Tongue (tissue), 2 donors: ENCODE measurements around the gene RHCG. TPM values are rescaled to one million over a fixed set of nuclear protein-coding genes. Genes with fewer than 3 reads are reported as not detected.
"Not testable (repeated sequence)": the region's sequence is repeated elsewhere in the genome, so short reads cannot be mapped to it uniquely, and the experiment has no call there.

Experiments
- DNase-seq: peaks from one replicate; pipeline ENCODE4 v3.0.0-alpha.2; 2015
- total RNA-seq: library from RNA; depleted of rRNA; stranded (reverse); fragments of >200 nt; gene quantifications from one replicate; pipeline ENCODE4 v1.2.3, GENCODE V29; 2014

RHCG gene
- total RNA-seq, 1 donor from 2014 or later: 70.4 TPM

DNA sequence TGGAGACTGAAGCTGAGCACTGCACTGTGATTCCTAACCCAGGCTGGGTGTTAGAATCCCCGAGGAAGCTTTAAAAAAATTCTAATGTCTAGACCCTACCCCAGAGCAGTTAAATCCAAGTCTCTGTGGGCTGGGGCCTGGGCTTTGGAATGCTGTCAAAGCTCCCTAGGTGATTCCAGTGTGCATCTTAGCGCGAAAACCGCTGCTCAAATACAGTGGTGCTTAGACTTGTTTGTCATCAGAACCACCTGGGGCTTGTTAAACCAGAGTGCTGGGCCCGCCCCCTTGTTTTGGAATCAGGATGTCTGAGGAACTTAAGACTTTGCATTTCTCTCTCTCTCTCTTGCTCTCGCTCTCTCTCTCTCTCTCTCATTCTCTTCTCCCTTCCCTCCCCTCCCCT lies 20.7 kb downstream of the RHCG start:
- no peak for DNase-seq

DNA sequence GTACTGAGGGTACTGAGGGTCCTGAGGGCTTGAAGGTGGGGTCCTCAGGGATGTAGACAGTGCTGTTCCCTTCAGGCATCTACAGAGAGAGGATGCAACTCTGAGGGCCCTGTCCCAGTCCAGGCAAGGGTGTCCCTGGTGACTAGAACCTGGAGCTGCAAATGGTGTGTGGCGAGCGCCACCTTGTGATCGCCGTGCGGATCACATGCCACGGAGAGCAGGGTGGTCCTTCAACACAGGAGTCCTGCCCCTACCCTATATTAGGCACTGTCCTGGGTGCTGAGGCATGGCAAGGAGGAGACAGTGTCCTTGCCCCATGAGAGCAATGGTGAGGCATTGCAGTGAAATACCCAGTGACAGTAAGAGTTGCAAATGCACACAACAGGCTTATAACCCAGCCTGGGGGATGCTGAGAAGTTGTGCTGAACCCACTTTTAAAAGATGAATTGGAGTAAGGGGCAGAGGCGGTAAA lies 23.6 kb downstream of the RHCG start:
- peak; percentile 40 for DNase-seq

DNA sequence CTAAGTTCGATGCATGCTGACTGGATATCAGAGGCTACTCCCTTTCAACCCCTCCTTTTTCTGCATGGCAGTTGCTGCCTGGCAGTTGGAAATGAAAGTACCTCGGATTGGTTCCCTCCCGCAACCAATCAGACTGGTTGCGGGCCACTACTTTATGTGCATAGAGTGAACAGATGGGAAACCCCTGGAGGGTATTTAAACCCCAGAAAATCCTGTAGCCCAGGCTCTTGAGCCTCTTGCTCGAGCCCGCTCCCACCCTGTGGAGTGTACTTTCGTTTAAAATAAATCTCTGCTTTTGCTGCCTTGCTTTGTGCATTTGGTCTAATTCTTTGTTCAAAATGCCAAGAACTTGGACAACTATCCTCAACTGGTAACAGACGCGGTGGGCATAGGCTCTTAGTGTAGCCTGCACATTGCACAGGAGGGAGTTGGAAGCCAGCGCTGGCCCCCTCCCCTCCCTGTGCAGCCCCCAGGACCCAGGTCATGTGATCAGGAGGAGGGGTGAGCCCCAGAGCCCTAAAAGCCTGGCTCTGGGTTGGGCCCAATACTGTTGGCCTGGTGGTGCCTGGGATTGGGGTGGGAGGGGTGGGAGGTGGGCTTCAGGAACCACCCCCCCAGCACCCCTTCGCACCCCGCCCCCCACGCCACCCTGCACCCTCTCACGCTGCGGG lies 26.8 kb downstream of the RHCG start:
- no peak for DNase-seq

DNA sequence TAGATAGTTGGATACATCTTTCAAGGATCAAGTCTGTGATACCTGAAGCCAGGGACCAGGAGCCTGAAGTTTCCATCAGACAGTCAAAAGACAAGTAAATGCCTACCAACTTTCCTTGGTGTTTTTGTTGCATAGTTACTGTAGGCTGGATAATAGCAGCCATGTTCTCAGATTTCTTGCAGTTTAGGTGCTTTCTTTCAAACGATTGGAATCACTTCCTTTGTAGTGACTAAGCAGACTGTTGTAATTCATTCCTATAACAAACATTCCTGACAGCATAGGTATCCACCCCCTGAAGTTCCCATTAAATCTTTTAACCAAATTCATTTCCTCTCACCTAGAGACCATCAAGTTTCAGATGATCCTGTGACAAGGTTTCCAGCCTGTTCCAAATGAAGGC lies 27.6 kb downstream of the RHCG start:
- not testable (repeated sequence) for DNase-seq

DNA sequence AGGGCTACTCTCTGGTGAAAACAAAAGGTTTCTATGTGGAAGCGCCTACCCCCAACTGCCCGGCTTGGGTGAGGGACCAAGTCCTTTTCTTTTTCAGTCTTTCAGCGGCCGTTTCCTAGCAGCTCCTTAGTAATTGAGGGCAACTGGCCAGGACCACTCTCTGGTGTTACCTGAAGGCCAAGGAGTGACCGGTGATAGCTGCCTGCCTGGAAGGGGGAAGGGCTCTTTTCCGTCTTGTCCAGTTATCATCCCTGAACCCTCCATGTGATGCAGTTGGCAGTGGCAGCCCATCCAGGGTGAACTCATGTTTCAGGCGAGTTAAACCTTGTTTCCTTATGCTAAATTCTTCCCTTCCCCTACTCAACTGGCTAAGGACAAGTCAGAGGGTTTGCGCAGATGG lies 33.3 kb downstream of the RHCG start:
- no peak for DNase-seq

DNA sequence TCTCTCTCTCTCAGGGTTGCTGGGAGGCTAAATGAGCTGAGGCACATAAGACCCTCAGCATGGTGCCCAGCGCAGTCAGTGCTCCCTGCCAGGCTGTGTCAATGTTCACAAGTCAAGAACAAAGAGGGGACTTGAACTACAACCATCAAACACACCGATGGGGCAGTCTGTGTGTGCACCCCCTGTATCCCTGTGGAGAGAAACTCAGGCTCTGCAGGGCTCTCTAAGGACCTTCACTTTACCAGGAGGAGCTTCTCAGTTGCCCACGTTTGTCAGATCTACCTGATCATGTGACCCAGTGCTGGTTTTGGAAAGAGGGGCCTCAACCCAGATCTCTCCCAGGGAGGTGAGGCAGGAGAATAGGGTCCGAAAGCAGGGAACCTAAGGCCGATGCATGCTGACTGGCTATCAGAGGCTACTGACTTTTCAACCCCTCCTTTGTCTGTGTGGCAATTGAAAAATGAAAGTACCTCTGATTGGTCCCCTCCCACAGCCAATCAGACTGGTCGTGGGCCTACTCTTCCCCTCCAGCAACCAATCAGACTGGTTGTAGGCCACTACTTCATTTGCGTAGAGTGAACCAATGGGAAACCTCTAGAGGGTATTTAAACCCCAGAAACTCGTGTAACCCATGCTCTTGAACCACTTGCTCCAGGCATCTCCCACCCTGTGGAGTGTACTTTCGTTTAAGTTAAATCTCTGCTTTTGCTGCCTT lies 34.0 kb downstream of the RHCG start:
- no peak for DNase-seq

DNA sequence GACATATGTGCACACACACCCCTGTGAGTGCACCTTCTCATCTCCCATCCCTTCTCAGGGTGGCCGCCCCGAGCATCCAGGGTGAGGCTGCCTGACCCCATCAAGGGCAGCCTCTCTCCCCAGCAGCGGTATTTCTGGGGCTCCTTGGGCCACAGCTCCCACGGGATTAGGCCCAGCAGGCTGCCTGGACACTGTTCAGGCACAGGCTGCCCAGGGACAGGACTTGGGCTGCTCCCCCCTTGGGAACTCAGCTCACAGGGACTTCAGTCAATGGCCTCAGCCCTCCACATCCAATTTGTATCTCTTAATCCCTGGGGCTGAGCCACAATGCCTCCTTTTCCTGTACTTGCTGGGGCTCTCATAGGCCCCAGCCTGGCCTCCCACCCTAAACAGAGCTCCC lies 35.0 kb downstream of the RHCG start:
- DNase-seq: no peak

DNA sequence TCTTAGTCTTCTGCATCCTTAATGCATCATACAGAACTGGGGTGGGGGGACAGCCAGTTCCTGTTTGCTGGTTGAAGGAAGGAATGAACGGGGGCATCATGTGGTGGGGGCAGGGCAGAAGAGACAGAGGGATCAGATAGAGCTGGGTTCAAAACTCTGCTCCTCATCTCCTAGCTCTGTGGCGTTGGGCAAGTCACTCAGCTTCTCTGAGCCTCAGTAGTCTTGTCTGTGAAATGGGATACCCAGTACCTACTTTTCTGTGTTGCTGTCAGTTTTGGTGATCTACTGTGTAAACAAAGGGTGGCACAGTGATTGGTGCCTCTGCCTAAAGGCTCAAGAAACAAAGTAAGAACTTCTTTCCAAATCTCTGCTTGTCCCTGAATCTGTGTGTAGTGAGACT lies 36.3 kb downstream of the RHCG start:
- DNase-seq: no peak

DNA sequence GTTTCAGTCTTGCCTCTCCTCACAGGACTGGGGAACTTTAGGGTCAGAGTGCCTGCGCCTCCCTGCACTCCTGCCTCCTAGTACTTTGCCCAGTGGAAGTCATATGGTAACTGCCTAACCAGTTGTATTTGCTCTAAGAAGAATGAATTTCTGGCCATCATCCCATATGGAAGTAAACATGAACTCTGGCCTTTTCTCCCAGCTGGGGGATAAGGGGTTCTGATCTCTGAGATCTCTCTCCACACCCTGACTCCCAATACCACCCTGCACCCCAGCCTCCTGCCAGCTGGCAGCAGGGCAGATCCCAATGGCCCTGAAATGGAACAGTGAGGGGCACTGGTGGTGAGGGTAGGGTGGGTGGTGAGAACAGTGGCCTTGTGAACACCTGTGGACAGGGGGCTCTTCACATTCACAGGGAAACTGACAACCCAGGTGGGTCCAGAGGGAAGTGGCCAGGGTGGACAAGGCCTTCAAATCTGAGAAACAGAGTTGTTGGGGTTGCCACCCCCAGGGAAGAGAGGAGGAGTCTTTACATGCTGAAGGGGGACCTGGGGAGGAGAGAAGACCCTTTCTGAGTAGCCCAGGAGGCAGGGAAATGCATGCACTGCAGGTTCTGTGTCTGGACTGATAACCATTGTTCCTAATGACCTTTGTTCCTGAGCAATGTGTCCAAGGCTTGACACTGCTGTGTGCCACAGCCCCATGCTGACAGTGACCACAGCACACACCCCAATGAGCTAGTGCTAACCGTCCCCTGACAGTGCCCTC lies 36.9 kb downstream of the RHCG start:
- DNase-seq: no peak

DNA sequence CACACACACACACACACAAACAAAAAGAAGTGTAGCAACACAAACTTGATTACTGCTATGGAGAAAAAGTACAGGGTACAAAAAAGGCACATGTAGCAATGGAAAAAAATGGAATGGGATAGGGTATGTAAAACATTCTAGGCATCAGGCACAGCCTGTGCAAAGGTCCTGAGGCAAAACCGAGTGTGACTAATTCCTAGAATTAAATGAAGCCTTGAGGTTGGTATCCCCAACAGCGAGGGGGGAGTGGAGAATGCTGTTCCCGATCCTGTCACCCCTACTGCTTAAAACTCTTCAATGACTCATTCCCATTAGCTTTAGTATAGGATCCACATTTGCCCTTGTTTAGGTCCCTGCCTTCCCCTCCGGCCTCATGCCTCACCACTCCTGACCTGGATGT lies 37.9 kb downstream of the RHCG start:
- no peak for DNase-seq

DNA sequence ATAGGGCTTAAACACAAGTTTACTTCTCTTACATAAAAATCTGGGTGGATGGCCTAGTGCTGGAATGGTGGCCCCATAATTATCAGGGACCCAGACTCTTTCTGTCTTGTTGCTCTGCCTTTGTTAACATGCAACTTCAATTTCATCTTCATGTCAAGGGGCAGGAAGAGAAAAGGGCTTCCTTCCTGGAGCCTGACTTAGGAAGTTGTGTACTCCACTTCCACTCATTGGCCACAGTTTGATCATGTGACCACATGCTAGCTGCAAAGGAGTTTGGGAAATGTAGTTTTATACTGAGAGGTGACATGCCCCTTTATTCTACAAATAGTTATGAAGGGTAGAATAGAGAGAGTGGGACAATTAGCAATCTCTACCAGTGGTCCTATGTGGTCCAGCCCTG lies 39.3 kb downstream of the RHCG start:
- no peak for DNase-seq

DNA sequence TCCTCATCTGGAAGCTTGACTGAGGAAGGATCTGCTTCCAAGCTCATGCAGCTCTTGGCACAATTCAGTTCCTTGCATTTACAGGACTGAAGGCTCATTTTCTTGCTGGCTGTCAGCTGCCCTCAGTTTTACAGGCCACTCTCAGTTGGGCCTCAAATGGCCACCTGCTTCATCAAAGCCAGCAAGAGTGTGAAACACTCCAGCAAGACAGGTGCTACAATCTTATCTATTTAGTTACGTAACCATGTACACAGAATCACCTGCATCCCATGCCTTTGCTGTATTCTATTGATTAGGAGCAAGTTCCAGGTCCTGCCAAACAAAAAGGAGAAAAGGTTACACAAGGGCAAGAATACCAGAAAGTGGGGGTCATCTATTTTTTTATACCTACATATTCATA lies 40.8 kb downstream of the RHCG start:
- DNase-seq: no peak

DNA sequence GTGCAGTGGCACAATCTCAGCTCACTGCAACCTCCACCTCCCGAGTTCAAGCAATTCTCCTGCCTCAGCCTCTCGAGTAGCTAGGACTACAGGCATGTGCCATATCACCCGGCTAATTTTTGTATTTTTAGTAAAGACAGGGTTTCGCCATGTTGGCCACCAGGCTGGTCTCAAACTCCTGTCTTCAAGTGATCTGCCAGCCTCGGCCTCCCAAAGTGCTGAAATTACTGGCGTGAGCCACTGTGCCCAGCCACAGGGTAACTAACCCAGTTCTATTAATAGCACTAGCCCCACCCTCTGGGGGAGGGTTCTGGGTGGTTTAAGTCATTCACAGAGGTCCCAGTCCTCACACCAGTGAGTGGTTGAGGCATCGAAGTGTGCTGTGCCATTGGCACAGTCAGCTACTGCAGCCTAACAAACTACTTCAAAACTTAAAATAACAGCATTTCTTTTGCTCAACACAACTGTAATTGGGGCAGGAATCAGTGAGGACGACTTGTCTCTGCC lies 44.0 kb downstream of the RHCG start:
- DNase-seq: no peak

DNA sequence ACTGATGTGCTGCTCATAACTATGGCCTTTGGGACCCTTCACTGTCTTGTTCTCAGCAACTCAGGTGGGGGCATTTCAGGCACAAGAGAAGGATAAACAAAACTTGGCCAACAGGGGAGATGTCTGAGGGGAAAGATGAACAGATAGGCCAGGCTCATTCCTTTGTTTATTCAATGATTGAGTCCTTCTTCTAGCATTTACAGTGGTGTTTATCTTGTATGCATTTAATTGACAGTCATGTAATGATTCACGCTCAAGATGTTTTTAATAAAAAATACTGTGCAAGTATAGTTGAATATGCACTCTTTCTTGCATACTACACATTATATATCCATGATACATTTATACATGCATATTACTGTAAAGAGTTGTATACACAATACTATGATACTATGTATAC lies 44.5 kb downstream of the RHCG start:
- DNase-seq: no peak

DNA sequence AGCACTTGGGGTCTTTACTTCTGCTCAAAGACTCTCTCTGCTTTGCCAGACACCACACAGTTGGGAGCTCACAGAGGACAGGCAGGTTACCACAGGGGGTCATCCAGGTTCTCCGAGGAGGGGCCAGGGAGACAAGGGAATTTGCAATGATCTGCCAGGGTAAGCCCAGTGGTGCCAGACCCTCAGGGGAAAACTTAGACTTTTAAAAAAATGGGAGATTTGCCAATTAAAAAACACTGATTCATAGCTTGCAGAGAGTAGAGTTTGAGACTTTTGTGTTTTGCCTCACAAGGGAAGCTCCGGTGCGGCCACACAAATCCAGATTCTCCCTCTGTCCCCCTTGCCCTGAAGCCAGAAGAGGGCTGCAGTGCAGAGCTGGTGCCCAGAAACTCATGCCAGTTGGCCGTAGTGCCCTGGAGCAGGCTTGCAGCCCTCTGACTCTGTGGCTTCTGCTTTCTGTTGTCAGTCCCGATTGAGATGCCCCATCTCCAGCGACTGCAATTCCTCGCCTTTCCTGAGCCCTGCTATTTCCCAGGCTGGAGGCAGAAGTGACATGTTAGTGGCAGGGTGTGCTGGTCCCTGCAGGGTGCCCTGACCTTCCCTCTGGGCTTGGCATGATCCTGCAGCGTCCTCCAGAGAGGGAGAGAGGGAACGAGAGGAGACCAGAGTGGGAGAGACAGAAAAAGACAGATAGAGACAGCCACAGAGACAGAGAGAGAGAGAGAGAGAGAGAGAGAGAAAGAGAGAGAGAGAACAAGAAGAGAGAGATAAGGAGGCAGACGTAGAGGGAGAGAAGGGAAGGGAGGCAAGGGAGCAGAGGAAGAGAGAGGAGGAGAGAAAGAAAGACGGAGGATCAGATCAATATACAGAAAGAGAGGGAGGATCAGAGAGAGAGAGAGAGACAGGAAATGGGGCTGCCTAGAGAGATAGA lies 46.0 kb downstream of the RHCG start:
- DNase-seq: no peak

DNA sequence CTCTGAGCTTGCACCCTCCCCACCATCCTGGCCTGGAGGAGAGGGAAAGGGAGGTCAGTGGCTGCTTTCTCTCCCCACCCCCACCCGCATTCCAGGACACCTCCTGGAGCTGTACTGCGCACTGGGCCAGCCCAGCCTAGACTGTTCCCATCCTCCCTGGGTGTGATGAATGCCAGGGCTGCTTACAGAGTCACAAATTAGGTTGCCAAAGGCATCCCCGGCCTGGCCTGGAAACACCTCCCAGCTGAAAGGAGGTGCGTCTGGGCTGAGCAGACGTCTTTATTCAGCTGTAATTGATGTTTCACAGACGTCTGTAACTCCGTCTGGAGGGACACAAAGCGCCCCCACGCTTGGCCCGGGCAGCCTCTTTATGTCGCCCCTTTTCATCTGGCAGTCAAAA lies 47.6 kb downstream of the RHCG start:
- DNase-seq: peak; percentile 19

DNA sequence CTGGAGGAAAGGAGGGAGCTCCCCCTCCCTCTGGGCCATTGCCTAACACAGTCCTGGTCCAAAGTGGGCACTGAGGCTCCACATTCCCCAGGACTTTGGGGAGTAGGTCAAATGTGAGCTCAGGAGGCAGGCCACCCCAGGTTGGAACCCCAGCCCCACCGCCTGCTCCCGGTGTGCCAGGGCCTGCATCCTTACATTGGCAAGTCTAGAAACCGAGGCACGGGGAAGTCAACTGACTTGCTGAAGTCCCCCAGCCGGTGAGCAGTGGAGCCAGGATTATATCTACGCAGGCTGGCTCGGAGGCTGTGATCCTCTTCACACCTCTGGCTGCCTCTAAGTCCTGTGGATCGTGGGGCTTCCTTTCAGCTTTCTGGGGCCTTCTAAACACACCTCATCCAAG lies 48.7 kb downstream of the RHCG start:
- no peak for DNase-seq

DNA sequence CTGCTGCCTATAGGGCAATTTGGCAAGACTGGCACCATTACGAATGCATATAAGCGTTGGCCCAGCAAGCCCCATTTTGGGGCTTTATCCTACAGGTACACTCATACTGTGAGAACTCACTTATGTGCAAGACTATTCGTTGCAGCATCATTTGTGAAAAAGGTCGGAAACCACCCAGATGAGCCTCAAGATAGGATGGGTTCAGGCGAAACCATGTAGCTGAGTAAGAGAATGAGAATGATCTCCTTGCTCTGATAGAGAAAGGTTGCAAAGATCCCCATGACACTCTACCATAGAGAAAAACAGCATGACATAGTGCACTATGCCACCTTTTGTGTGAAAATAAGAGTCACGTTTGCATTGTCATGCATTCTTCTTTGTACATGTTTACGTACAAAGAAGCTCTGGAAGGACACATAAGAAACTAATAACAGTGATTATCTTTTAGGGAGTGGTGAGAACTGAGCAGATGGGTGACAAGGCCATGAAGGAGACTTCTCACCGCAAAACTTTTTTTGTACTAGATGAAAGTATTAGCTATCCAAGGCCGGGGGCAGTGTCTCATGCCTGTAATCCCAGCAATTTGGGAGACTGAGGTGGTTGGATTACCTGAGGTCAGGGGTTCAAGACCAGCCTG lies 50.0 kb downstream of the RHCG start:
- no peak for DNase-seq

DNA sequence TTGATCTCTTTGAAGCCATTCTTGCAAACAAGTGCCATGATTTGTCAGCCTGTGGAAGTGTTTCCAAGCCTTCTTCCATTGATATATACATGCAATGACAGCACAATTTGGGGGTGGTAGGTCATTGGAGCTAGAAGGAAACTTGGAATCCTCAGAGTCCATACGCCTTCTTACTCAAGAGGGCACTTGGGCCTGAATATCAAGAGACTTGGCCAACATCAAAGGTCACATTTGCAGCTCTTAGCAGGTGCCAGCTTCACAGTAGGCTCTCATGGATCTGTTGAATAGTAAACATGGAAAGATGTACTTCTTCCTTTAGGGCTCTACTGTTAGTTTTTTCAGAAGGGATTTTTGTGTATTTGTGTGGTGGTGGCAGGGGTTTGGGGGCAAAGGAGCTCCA lies 50.9 kb downstream of the RHCG start:
- no peak for DNase-seq

DNA sequence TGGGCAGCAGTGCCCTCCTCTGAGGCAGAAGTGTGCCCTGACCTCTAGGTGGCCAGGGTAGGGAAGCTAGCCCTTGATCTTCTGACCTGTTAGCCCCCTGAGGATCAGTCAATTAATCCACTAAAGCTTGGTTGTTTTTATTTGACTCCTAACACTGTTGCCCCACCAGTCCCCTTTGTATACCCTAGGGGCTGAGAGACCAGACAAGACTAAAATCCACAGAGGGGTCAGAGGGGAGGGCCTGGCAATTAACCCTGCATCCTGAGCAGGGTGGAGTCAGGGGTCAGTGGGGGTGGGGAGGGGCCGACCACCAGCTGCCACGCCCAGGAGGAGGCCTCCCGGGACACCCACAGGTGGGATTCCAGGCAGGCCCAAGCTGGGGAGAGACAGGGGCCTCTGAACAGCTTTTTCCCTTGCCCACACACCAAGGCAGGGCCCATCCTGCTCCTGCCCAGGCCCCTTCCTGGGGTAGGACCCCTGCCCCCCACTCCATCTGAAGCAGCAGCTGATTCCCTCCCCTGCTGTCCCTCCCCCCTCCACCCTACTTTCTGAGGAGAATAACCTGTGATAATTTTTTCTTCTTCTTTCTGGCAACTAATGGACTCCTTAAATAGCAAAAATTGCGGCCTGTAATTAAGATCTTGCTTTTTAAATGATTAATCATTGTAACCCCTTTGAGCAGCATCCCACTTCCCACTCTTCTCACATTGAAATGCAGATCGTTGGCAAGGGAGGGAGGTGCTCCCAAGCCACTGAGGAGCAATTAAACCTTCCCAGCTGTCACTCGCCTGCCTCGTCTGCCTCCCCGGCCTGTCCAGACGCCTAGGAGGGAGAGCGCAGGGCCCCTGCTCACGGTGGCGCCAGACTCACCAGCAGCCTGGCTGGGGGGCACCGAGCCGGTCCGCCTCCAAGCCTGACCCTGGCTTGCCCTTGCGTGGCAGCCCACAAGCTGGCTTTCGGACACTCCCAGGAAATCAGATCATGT lies 51.9 kb downstream of the RHCG start:
- DNase-seq: no peak
